Astrocyte (in vitro differentiated cells and primary cell): ENCODE data around the gene TBC1D2.

Experiments used
- CTCF ChIP-seq: IDR thresholded peaks from 2 replicates; pipeline ENCODE4 v1.5.1; 2011; ENCODE audit warnings: low read depth, mild to moderate bottlenecking, inconsistent platforms, low read length, moderate library complexity; ENCODE audit not compliant: insufficient read depth
- EZH2 ChIP-seq: IDR thresholded peaks from 2 replicates; pipeline ENCODE4 v1.6.1; 2012; ENCODE audit warnings: mild to moderate bottlenecking, low read length, inconsistent platforms; ENCODE audit not compliant: insufficient read depth

GRCh38 chr9:98171176-98171925 is 84.1 kb downstream of the TBC1D2 start:
- no peak for TF ChIP-seq CTCF
- TF ChIP-seq EZH2, result no peak
